Kidney tubule cell (primary cell): ENCODE data around the gene PFKL.

Experiments
- DNase-seq: peaks from one replicate; pipeline ENCODE4 v3.0.0-alpha.2; 2018; ENCODE audit warnings: low spot score

PFKL gene

GRCh38 chr21:44365251-44365966 lies 65.6 kb downstream of the PFKL start:
- DNase-seq: no peak

GRCh38 chr21:44365967-44366585 lies 66.2 kb downstream of the PFKL start:
- no peak for DNase-seq

DNA sequence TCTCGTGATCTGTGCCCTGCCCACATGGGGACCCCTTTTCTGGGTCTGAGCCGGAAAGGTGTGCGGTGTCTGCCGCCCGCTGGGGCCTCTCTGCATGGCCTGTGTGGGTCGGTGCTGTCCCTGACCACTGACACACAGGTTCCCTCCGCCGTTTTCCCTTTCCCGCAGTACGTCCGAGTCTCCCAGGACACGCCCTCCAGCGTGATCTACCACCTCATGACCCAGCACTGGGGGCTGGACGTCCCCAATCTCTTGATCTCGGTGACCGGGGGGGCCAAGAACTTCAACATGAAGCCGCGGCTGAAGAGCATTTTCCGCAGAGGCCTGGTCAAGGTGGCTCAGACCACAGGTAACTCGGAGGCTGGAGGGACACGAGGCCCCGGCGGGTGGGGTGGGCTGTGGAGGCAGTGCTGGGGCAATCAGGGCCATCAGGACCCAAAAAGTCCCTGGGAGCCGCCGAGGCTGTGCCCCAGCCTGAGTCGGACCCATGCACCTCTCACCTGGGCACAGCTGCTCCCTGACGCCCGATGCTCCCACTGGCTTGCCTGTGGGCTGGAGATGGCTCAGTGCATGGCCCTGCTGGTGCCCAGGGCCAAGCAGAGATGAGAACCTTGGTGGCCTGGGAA lies 66.8 kb downstream of the PFKL start:
- no peak for DNase-seq

DNA sequence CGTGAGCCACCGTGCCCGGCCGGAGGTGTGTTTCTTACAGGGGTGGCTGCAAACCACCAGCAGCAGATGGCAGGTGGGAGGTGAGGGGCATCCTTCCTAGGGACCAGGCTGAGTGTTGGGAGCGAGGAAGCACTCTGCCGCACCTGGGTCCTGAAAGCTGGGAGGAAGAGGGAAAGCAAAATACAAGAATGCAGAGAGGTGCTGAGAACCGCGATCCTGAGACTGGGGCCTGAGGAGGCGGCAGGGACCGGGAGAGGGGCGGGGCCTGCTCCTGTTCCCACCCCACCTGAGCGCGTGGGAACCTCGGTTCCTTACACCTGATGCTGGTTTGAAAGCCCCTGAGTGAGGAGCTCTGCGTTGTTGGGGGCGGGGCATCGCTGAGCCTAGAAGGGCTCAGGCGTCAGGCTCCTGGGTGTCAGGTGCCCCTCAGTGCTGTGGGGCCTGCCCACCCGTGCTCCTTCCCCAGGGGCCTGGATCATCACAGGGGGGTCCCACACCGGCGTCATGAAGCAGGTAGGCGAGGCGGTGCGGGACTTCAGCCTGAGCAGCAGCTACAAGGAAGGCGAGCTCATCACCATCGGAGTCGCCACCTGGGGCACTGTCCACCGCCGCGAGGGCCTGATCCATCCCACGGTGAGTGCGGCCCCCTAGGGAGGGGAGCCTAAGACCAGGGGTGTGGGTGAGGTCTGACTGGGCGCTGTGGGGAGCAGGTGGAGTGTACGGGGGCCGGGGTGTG lies 69.0 kb downstream of the PFKL start:
- no peak for DNase-seq

DNA sequence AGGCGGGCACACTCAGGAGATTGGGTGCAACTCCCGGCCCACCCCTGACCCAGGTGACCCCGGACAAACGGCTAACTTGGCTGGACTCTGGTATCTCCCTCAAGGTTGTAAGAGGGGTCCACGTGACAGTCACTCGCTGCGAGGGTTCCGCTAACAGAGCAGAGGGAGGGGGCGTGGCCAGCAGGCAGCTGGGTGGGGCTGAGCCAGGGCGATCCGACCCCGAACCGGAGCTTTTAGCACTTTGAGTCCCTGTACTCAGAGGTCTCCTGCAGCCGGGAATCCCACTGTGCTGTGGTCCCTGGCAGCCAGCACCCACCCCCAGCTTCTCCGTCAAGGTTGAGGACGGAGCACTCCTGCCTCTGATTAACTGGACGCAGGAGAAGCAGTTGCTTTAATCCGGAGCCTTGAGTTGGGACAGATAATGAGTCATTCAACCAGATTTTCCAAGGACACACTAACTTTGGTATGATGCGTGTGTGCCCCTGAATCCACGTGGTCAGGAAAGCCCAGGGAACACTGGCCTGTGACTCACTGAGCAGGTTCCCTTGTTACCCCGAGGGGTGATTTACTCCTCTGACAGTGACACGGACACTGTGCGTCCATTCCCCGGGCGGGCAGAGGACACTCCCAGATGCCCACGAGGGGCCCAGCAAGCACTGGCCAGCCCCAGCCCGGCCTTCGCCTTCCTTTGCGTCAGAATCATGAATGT lies 70.3 kb downstream of the PFKL start:
- DNase-seq: peak; percentile 83

DNA sequence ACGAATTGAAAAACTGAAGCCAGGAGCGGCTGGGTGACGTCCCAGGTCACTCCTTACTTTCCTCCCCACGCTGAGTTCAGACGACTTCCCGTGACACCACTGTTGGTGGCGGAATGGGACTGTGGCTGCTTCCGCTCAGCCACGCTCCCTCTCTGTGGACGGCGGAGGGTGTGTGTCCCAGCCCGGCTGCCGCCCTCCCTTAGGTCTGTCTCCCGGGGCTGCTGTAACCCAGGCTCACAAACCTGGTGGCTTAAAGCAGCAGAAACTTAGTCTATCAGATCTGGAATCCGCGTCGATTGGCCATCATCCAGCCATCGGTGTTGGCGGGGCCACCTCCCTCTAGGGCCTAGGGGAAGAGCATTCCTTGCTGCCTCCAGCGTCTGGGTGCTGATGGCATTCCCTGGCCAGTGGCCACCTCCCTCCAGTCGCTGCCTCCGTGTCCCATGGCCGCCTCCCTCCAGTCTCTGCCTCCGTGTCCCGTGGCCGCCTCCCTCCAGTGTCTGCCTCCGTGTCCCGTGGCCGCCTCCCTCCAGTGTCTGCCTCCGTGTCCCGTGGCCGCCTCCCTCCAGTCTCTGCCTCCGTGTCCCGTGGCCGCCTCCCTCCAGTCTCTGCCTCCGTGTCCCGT lies 71.0 kb downstream of the PFKL start:
- no peak for DNase-seq

DNA sequence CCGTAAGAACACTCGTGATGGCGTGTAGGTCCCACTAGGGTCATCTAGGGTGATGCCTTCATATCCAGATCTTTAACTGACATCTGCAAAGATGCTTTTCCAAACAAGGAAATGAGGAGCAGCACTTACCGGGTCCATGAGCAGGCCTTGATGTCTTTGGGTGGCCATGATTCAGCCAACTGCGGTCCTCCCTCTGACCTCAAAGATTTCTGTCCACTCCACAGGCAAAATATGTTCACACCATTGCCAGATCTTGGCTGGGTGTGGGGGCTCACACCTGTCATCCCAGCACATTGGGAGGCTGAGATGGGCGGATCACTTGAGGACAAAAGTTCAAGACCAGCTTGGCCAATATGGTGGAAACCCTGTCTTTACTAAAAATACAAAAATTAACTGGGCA lies 71.7 kb downstream of the PFKL start:
- no peak for DNase-seq

- DNase-seq: no peak
Observed at GRCh38 chr21:44372616-44373015, 72.8 kb downstream of the PFKL start.

DNA sequence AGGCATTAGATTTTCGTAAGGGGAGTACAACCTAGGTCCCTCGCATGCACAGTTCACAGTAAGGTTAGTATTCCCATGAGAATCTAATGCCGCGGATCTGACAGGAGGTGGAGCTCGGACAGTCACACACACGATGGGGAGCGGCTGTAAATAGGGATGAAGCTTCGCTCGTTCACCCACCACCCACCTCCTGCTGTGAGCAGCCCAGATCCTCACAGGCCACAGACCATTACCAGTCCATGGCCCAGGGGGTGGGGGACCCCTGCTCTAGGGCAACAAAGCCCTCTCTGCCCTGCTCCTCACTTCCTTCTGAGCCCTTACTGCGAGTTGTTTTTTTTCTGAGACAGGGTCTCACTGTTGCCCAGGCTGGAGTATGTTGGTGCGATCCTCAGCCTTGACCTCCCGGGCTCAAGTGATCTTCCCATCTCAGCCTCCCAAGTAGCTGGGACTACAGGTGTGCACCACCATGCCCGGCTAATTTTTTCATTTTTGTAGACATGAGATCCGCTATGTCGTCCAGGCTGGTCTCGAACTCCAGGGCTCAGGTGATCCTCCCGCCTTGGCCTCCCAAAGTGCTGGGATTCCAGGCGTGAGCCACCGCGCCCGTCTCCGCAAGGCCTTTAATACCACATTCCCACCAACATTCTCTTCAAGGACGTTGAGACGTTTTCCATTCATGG lies 74.9 kb downstream of the PFKL start:
- no peak for DNase-seq

GRCh38 chr21:44375281-44375651 lies 75.4 kb downstream of the PFKL start:
- DNase-seq: no peak

GRCh38 chr21:44375761-44376241 lies 75.9 kb downstream of the PFKL start:
- DNase-seq: no peak

GRCh38 chr21:44376606-44377005 lies 76.8 kb downstream of the PFKL start:
- DNase-seq: no peak
